D721Med (cell line): ENCODE data around the gene RAP1GAP.

Experiments
- DNase-seq: peaks from one replicate; pipeline ENCODE4 v3.0.0; 2011; ENCODE audit warnings: low spot score; ENCODE audit not compliant: insufficient read length
- FAIRE-seq: peaks from 2 replicates; lab custom pipeline; 2011; peaks lifted over from hg19 to GRCh38; lab: Jason Lieb, UNC
- TF ChIP-seq, protein P1 (sequence below): IDR thresholded peaks from 2 replicates; pipeline ENCODE4 v1.5.1; 2012; ENCODE audit warnings: mild to moderate bottlenecking, control low read depth; ENCODE audit not compliant: insufficient read depth; ENCODE audit errors: missing control alignments

RAP1GAP gene

DNA sequence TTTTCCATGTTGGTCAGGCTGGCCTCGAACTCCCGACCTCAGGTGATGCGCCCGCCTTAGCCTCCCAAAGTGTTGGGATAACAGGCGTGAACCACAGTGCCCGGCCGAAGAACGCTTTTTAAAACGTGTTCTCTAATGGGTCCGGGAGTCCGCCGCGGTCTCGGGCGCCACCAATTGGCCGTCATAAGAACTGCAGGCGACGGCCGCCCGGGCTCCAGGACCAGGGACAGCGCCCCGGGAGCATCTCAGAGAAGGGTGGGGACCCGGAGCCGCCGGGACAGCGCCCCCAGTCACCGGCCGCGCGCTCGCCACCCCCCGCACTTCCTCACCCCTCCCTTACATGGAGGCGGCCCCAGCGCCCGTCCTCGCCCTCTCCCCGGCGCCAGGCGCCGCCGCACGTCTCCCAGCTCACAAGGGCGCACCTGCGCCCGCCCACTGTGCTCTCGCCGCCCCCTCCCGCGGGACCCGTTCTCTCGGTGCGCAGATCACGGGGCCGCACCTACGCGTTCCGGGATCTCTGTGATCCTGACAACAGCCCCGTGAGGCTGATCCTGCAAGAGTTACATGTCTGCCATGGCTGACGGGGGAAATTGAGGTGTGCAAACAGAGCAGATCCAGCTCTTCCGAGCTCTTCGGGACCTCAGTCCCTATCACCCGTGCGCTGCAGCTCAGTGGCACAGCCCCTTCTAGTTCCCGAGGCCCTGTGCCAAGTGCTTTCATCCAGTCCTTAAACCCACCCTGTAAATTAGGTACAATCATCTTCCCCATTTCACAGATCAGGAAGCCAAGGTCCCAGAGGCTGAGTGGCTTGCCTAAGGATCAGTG, 9.8 kb downstream of the RAP1GAP start:
- no peak for FAIRE-seq
- TF ChIP-seq, protein P1, sequence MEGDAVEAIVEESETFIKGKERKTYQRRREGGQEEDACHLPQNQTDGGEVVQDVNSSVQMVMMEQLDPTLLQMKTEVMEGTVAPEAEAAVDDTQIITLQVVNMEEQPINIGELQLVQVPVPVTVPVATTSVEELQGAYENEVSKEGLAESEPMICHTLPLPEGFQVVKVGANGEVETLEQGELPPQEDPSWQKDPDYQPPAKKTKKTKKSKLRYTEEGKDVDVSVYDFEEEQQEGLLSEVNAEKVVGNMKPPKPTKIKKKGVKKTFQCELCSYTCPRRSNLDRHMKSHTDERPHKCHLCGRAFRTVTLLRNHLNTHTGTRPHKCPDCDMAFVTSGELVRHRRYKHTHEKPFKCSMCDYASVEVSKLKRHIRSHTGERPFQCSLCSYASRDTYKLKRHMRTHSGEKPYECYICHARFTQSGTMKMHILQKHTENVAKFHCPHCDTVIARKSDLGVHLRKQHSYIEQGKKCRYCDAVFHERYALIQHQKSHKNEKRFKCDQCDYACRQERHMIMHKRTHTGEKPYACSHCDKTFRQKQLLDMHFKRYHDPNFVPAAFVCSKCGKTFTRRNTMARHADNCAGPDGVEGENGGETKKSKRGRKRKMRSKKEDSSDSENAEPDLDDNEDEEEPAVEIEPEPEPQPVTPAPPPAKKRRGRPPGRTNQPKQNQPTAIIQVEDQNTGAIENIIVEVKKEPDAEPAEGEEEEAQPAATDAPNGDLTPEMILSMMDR: peak; percentile 85
- peak; percentile 63 for DNase-seq

DNA sequence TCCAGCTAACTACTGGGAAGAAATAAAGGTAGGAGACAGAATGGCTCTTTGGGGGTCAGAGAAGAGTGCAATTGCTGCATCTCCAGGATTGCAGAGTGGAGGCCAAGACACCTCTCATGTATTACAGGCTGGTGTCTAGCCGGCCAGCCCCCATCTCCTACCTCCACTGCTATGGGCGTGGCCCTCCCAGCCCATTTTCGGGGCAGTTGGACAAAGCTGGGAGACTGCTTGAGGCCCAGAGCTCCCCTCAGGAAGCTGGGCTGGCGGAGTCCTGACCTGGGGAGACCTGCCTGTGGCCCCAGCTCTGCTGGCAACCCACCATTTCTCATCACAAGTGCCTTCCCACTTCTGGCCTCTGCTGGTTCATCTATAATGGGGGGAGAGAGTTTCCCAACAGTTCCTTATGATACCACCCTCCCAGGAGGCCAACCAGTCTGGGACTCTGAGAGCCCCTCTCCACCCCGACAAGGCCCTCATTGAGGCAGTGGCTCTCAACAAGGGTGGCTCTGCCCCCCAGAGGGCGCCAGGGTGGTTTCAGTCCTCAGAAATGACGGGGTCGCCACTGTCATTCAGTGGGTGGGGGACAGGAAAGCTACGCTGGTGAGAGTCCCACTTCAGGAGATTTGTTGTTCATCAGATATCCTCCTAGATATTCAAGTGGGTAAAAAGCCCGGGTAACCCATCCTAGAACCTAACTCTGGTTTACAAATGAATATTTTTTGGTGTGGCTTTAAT, 11.5 kb downstream of the RAP1GAP start:
- TF ChIP-seq, protein P1: no peak
- DNase-seq: no peak
- FAIRE-seq: no peak

DNA sequence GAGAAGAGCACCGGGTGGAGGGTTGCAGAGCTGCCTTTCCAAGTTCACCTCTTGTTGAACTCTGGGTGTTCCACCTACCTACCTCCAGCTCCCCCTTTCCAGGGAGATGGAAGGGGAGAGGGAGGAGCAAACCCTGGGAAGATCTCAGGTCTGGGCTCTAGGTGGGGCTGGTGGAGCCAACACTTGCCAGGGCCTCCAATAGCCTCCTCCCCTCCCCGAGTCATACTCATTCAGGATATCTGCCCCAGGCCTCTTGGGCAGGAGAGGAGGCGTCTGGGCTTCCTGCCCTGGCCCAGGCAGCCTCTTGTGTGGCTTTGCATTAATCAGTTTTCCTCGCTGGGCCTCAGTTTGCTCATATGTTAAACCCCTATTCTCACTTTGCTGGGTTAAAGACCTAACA, 13.4 kb downstream of the RAP1GAP start:
- TF ChIP-seq, protein P1: no peak
- FAIRE-seq (no peak), DNase-seq (no peak)

DNA sequence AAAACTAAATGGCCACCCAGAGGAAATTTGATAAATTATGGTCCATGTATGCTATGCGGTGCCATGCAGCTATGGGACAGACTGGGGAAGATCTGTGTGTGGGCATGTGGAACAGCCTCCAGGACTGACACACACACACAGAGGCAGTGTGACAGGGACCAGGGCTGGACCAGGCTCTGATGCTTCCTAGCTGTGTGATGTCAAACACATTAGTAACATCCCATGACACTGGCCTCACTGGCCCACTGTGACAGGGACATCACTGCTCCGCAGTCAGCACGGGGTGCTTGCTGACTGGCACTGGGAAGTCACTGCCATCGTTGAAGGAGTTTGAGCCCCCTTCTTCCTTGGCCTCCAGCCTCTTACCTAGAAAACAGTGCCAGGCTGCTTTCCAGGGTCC, 13.9 kb downstream of the RAP1GAP start:
- TF ChIP-seq, protein P1: no peak
- DNase-seq: no peak
- no peak for FAIRE-seq

DNA sequence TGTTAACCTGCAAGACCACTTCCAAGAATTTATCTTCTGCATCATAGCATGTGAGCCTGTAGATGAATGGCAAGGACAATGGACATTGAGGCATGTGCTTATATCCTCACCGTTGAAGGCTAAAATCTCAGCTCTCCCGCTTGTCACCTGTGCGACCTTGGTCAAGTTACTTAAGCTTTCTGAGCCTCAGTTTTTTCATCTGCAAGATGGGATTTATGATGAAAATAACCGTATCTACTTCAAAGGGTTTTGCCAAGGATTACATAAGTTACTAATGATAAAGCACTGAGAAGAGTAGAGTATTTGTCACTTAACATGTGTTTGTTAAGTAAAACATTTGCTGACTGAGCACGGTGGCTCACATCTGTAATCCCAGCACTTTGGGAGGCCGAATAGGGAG, 14.9 kb downstream of the RAP1GAP start:
- FAIRE-seq: no peak
- DNase-seq: no peak

DNA sequence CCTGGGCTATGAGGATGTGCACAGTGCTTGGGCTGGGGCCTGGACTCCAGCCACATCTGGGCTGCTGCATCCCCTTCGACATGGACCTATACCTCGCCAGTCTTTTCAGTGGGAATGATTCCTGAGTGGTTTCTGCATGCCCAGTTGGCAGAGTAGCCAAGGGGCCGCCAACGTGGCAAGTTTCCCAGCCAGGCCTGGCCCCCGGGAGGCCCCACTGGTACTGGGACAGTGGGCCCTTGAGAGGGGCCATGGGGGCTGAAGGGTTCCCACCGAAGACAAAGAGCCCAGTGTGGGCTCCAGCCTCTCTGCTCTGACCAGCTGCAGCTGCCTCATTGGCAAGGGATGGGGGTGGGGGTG, 15.4 kb downstream of the RAP1GAP start:
- TF ChIP-seq, protein P1: no peak
- no peak for DNase-seq
- FAIRE-seq: no peak

More for the DNA sequence above, 14.9 kb downstream of the RAP1GAP start:
- TF ChIP-seq, protein P1: no peak
